Vagina (tissue), 2 donors: Measurements from ENCODE around the gene POFUT1.

ENCODE experiments used
- POLR2A ChIP-seq, 2 donors: fragments of 450-650 bp; IDR thresholded peaks; one replicate each; pipeline ENCODE4 v1.6.1; 2017; ENCODE audit warnings: antibody characterized with exemption in 2 of 2, mild to moderate bottlenecking in 2 of 2, moderate library complexity in 2 of 2
- POLR2AphosphoS5 ChIP-seq, 2 donors: sonication (generic); formaldehyde crosslinking; IDR thresholded peaks; one replicate each; pipeline ENCODE4 v1.9.0; 2017; ENCODE audit warnings: antibody characterized with exemption in 2 of 2, mild to moderate bottlenecking in 2 of 2, low read depth in 1 of 2; ENCODE audit not compliant: insufficient read depth in 1 of 2
- TF ChIP-seq, protein P1 (sequence below), 3 experiments: fragments of 450-650 bp in 2 of 3; fragments of 200-600 bp in 1 of 3; sonication (generic) in 1 of 3; IDR thresholded peaks; one replicate each; pipeline ENCODE4 v1.5.1; 2017 to 2019; ENCODE audit warnings: antibody characterized with exemption in 3 of 3, mild to moderate bottlenecking in 2 of 3, moderate library complexity in 2 of 3

DNA sequence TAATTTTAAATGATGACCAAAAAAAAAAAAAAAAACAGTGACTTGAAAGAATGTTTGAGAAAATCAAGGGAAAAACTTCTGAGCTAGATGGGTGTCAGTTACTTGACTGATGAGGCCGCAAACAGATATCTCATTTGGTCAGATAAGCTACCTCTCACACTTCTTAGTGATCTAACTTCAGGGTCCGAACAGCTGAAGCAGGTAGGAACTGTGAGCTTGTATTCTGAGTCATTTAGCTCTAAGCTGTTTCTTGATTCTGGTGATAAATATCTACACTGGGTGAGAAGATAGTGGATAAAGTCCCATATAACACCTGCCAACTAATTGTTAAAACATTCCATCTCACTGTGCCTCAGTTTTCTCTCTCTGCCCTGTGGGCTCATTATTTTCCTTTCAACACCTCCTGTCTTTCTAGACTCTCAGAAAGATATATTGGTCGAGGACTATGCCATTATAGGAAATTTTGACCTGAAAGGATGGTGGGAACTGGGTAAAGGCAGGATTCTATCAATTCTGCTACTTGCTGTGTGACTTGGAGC lies 77.5 kb downstream of the POFUT1 start:
- TF ChIP-seq, protein P1, sequence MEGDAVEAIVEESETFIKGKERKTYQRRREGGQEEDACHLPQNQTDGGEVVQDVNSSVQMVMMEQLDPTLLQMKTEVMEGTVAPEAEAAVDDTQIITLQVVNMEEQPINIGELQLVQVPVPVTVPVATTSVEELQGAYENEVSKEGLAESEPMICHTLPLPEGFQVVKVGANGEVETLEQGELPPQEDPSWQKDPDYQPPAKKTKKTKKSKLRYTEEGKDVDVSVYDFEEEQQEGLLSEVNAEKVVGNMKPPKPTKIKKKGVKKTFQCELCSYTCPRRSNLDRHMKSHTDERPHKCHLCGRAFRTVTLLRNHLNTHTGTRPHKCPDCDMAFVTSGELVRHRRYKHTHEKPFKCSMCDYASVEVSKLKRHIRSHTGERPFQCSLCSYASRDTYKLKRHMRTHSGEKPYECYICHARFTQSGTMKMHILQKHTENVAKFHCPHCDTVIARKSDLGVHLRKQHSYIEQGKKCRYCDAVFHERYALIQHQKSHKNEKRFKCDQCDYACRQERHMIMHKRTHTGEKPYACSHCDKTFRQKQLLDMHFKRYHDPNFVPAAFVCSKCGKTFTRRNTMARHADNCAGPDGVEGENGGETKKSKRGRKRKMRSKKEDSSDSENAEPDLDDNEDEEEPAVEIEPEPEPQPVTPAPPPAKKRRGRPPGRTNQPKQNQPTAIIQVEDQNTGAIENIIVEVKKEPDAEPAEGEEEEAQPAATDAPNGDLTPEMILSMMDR (IDR thresholded peaks at IDR 0.05) = no peak
- TF ChIP-seq POLR2A (IDR thresholded peaks at IDR 0.05) (no peak), POLR2AphosphoS5 (IDR thresholded peaks at IDR 0.05; ENCODE audit: insufficient read depth in 1 of 2, low read depth in 1 of 2) (no peak)
